K562 (cell line): ENCODE results near the gene AACS. TPM values are rescaled to one million over a fixed set of nuclear protein-coding genes. Genes with fewer than 3 reads are reported as not detected.
A peak's percentile ranks its signal among the peaks of the same experiment; 100 is the strongest.

Source experiments
- ATAC-seq: fragments of 200-7000 bp; cut with Tn5 transposase; 3 replicates; pipeline ENCODE4 v1.9.1; 2020; ENCODE audit warnings: moderate library complexity
- BruUV-seq: library from RNA; stranded (reverse); fragments of 400-500 nt; replicated peaks from 2 replicates; lab custom pipeline; 2021; lab: Mats Ljungman, UMichigan
- CTCF ChIA-PET: fragments of 300-600 bp; formaldehyde crosslinking; extraction: SDS; loops from one replicate; lab custom pipeline; 2021; ENCODE audit warnings: low intra/inter-chr PET ratio; lab: Yijun Ruan, JAX
- POLR2A ChIA-PET: fragments of 300-600, 350-650 bp; sonication (Branson Sonifier 250); formaldehyde crosslinking; extraction: SDS; loops from one replicate; lab custom pipeline; 2021; ENCODE audit warnings: antibody characterized with exemption, inconsistent platforms; lab: Yijun Ruan, JAX
- DNase-seq, 4 experiments: peaks; one replicate each; pipeline versions ENCODE4 v3.0.0 to v3.0.0-alpha.2; 2011 to 2018; ENCODE audit warnings: low spot score in 3 of 4, mixed read lengths in 3 of 4; ENCODE audit errors: extremely low read depth in 1 of 4
- FAIRE-seq: peaks from 2 replicates; lab custom pipeline; 2011; peaks lifted over from hg19 to GRCh38; lab: Jason Lieb, UNC
- H2AFZ ChIP-seq: 2 replicates; pipeline ENCODE4 v1.6.0; 2011; ENCODE audit warnings: low read depth, low read length, control low read depth, inconsistent platforms
- H3K27ac ChIP-seq: fragments of 200-600 bp; 3 replicates; pipeline ENCODE4 v1.8.0; 2011; ENCODE audit warnings: low read depth, mild to moderate bottlenecking, control low read depth, inconsistent platforms, low read length, moderate library complexity, mixed read lengths; ENCODE audit errors: extremely low read depth
- H3K27me3 ChIP-seq, 2 experiments: fragments of 300-600 bp in 1 of 2; 2 replicates in 1 of 2; 3 replicates in 1 of 2; pipeline versions ENCODE4 v1.6.0 to v1.8.0; 2011; ENCODE audit warnings: inconsistent platforms in 2 of 2, low read length in 2 of 2, mild to moderate bottlenecking in 1 of 2, mixed read lengths in 1 of 2, moderate library complexity in 1 of 2; ENCODE audit not compliant: control insufficient read depth in 2 of 2, insufficient read depth in 2 of 2
- H3K36me3 ChIP-seq: fragments of 300-600 bp; 3 replicates; pipeline ENCODE4 v1.8.0; 2011; ENCODE audit warnings: mild to moderate bottlenecking, low read length, inconsistent platforms; ENCODE audit not compliant: control insufficient read depth, insufficient read depth
- H3K4me1 ChIP-seq, 2 experiments: fragments of 200-600 bp in 1 of 2; replicated peaks in 1 of 2; 2 replicates in 1 of 2; 3 replicates in 1 of 2; pipeline versions ENCODE4 v1.5.1 to v1.8.0; 2011; ENCODE audit warnings: inconsistent platforms in 2 of 2, low read length in 2 of 2, mild to moderate bottlenecking in 1 of 2, mixed read lengths in 1 of 2, moderate library complexity in 1 of 2; ENCODE audit not compliant: control insufficient read depth in 2 of 2, insufficient read depth in 2 of 2
- H3K4me2 ChIP-seq: 2 replicates; pipeline ENCODE4 v1.6.1; 2011; ENCODE audit warnings: low read length, control low read depth, inconsistent platforms, mixed read lengths; ENCODE audit not compliant: insufficient read depth
- H3K4me3 ChIP-seq: fragments of 200-600 bp; sonication (generic), shearing (Covaris generic); 2 replicates; pipeline ENCODE4 v1.5.1; 2016; ENCODE audit warnings: control low read depth, inconsistent platforms
- H3K79me2 ChIP-seq: fragments of 200-600 bp; 3 replicates; pipeline ENCODE4 v1.8.0; 2011; ENCODE audit warnings: low read length, inconsistent platforms; ENCODE audit not compliant: control insufficient read depth, insufficient read depth
- H3K9ac ChIP-seq, 2 experiments: 2 replicates each; pipeline versions ENCODE4 v1.6.0 to v1.6.1; 2011; ENCODE audit warnings: low read depth in 2 of 2, low read length in 2 of 2, control low read depth in 1 of 2, inconsistent platforms in 1 of 2, mild to moderate bottlenecking in 1 of 2, mixed read lengths in 1 of 2; ENCODE audit not compliant: insufficient read depth in 1 of 2
- H3K9me1 ChIP-seq: one replicate; pipeline ENCODE4 v1.6.0; 2011; ENCODE audit warnings: inconsistent platforms, mild to moderate bottlenecking, low read length, moderate library complexity; ENCODE audit not compliant: control insufficient read depth, insufficient read depth
- H3K9me3 ChIP-seq: replicated peaks from 2 replicates; pipeline ENCODE4 v1.5.1; 2011; ENCODE audit warnings: low read depth, low read length, inconsistent platforms; ENCODE audit not compliant: control insufficient read depth, insufficient read depth
- H4K20me1 ChIP-seq: replicated peaks from 2 replicates; pipeline ENCODE4 v1.6.1; 2011; ENCODE audit warnings: low read length, inconsistent platforms, mixed read lengths; ENCODE audit not compliant: control insufficient read depth, insufficient read depth
- DEAF1 ChIP-seq: fragments of 450-650 bp; formaldehyde crosslinking; IDR thresholded peaks from 2 replicates; pipeline ENCODE4 v1.4.0; 2020; ENCODE audit warnings: mild to moderate bottlenecking, moderate library complexity
- EHMT2 ChIP-seq: fragments of 450-650 bp; IDR thresholded peaks from 2 replicates; pipeline ENCODE4 v1.6.1; 2018; ENCODE audit warnings: antibody characterized with exemption
- HDAC1 ChIP-seq, 2 experiments: fragments of 450-650 bp; IDR thresholded peaks; 2 replicates each; pipeline ENCODE4 v1.6.1; 2016 to 2017; ENCODE audit warnings: inconsistent platforms in 1 of 2, mild to moderate bottlenecking in 1 of 2, moderate library complexity in 1 of 2
- KDM1A ChIP-seq, 2 experiments: fragments of 450-650 bp; IDR thresholded peaks; 2 replicates each; pipeline ENCODE4 v1.6.1; 2016; ENCODE audit warnings: mild to moderate bottlenecking in 2 of 2
- NFIC ChIP-seq: fragments of 450-650 bp; IDR thresholded peaks from 2 replicates; pipeline ENCODE4 v1.6.1; 2017; ENCODE audit warnings: mild to moderate bottlenecking, inconsistent platforms
- PHF21A ChIP-seq: fragments of 450-650 bp; IDR thresholded peaks from 2 replicates; pipeline ENCODE4 v1.6.1; 2017; ENCODE audit warnings: low read depth, borderline replicate concordance
- POLR3A ChIP-seq: IDR thresholded peaks from 2 replicates; pipeline ENCODE4 v1.6.1; 2011; ENCODE audit warnings: borderline replicate concordance, mild to moderate bottlenecking, moderate library complexity; ENCODE audit not compliant: insufficient read length, insufficient read depth; ENCODE audit errors: extremely low read depth
- POU5F1 ChIP-seq: fragments of 150-350 bp; IDR thresholded peaks from 2 replicates; pipeline ENCODE4 v1.6.1; 2014; ENCODE audit warnings: borderline replicate concordance, low read length, low read depth, mild to moderate bottlenecking; ENCODE audit not compliant: partially characterized antibody
- RBFOX2 ChIP-seq: fragments of 200-400 bp; formaldehyde crosslinking; IDR thresholded peaks from 2 replicates; pipeline ENCODE4 v1.6.1; 2017; ENCODE audit warnings: low read depth, mild to moderate bottlenecking, low read length, moderate library complexity
- ZBTB9 ChIP-seq: fragments of 450-650 bp; formaldehyde crosslinking; IDR thresholded peaks from 2 replicates; pipeline ENCODE4 v1.4.0; 2020; ENCODE audit warnings: mild to moderate bottlenecking, moderate library complexity
- ZNF586 ChIP-seq: fragments of 450-650 bp; formaldehyde crosslinking; conservative IDR thresholded peaks from 2 replicates; pipeline ENCODE4 v1.4.0; 2020; ENCODE audit warnings: mild to moderate bottlenecking, moderate library complexity
- WGBS: fragments of 100-300 bp; shearing (Covaris generic); methylation state at CpG from one replicate; pipeline ENCODE4 v1.1.6; 2016; ENCODE audit warnings: low coverage, mixed read lengths; ENCODE audit not compliant: insufficient coverage; ENCODE audit errors: missing lambda C conversion rate; 5-methylcytosine and 5-hydroxymethylcytosine counted together
- in situ Hi-C: fragments of 300-500 bp; cut with MboI; formaldehyde crosslinking; loops from 4 replicates; pipeline ENCODE4 v1.15.0; 2018; ENCODE audit warnings: inconsistent platforms, mixed read lengths
- intact Hi-C: fragments of 100-400 bp; cut with micrococcal nuclease; formaldehyde crosslinking; loops from 2 replicates; pipeline ENCODE4 v1.14.2; 2022
- polyA plus RNA-seq, 8 experiments: library from polyadenylated mRNA; depleted of rRNA in 4 of 8; stranded (reverse) in 5 of 8; unstranded in 3 of 8; fragments of >200 nt; fragmentation: Nextera tagmentation in 2 of 8; fragmentation: Illumina TruSeq in 1 of 8; extraction: Ambion mirVana in 2 of 8; extraction: Trizol in 1 of 8; gene quantifications; 2 replicates each; pipeline versions ENCODE4 v1.2.1 to v1.2.3, GENCODE V29; 2011 to 2014; ENCODE audit warnings: inconsistent platforms in 1 of 8, missing spikeins in 1 of 8
- total RNA-seq, 7 experiments: library from RNA; depleted of rRNA in 6 of 7; stranded (reverse); fragments of >200 nt in 6 of 7; fragmentation: Illumina TruSeq in 2 of 7; extraction: Trizol in 2 of 7; gene quantifications; 2 replicates each; pipeline versions ENCODE4 v1.2.1 to v1.2.3, GENCODE V29; 2011 to 2021; ENCODE audit warnings: low replicate concordance in 1 of 7
- TF ChIP-seq, protein P1 (sequence below): sonication (generic); formaldehyde crosslinking; IDR thresholded peaks from 2 replicates; pipeline ENCODE4 v1.8.1; 2022; ENCODE audit warnings: missing genetic modification reagents

Gene AACS
- total and polyA plus RNA-seq, 9 of the 15 experiments (the other 6 are each of a cell fraction or from before 2014, with no cell fraction given) = 2.4 to 13.0 (median 6.0) TPM

- Histone ChIP-seq H3K4me2 (no peak overlapping the region), H3K9me3 (no peaks in the 10 kb centered on the region), H2AFZ (no peak overlapping the region), H4K20me1 (no peaks in the 10 kb centered on the region), H3K4me3 (no peak overlapping the region), H3K27ac (no peak overlapping the region), H3K27me3 (peaks cover 10 to 46% of the 10 kb centered on the region in 2 experiments; a peak in 4 of 5 replicates), H3K36me3 (no peaks in the 10 kb centered on the region), H3K4me1 (peaks cover 0 to 5% of the 10 kb centered on the region in 2 experiments; a peak in 2 of 5 replicates), H3K79me2 (no peaks in the 10 kb centered on the region), H3K9me1 (no peaks in the 10 kb centered on the region), H3K9ac (no peak overlapping the region)
- ATAC-seq (no peak; the same call in 2 of the 3 replicates), FAIRE-seq (no peak), DNase-seq (no peak)
- intact Hi-C loops = no loop called here
- 5% methylated on average over 12 of the region's 12 CpGs for WGBS
- BruUV-seq = no TSS peak
- TF ChIP-seq KDM1A (IDR thresholded peaks at IDR 0.05) = peak; percentile 74 to 82
- 0 out of 4 replicates have a peak, but pooled peaks of 1 of the 2 experiments have one; percentile 18 for TF ChIP-seq HDAC1 (IDR thresholded peaks at IDR 0.05)
- TF ChIP-seq RBFOX2 = no peak
- ChIA-PET POLR2A (interaction anchor here (0.6 to 1.5 kb wide), 3 partner anchors 9 to 77 kb away, joined by 3 to 5 read pairs (median 3); no protein-coding TSS in a partner anchor), CTCF (no interaction called here)
- in situ Hi-C loops = no loop called here
Observed at GRCh38 chr12:125163148-125163547, 97.9 kb downstream of the AACS start.

DNA sequence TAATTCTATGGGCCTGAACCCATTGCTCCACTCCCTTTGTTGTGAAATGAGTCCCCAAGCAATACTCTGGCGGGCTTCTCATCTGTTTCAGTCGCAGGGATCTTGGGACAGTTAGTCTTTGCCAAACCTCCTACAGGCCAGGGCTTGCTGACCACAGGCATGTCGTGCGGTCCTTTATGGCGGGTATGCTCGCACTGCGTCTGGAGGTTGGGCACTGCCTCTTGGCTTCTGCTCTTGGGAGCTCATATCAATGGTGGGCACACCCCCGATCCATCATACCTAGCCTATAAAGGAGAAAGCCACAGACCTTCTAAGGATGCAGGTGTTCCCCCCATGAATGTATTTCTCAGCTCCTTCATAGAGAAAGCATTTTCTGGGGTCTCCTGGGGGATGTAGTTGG lies 99.3 kb downstream of the AACS start:
- H3K9me3 ChIP-seq = no peaks in the 10 kb centered on the region
- FAIRE-seq (no peak), ATAC-seq (no peak), DNase-seq (no peak)
- CTCF ChIA-PET = no interaction called here
- H3K4me1 ChIP-seq = peaks cover 0 to 5% of the 10 kb centered on the region in 2 experiments; a peak in 2 of 5 replicates
- intact Hi-C loops (no loop called here), in situ Hi-C loops (no loop called here)
- H3K4me3 ChIP-seq = no peak overlapping the region
- H2AFZ ChIP-seq = no peak overlapping the region
- no TSS peak for BruUV-seq
- H3K9ac ChIP-seq = no peak overlapping the region
- H3K27me3 ChIP-seq = peaks cover 15 to 54% of the 10 kb centered on the region in 2 experiments; a peak in 4 of 5 replicates
- H3K4me2 ChIP-seq = no peak overlapping the region
- H3K79me2 ChIP-seq = no peaks in the 10 kb centered on the region
- no peak overlapping the region for H3K27ac ChIP-seq
- no peaks in the 10 kb centered on the region; the same call in 1 of the 2 replicates for H4K20me1 ChIP-seq
- POLR2A ChIA-PET = interaction anchor here (0.8 to 1.4 kb wide), 2 partner anchors 130 to 251 kb away, joined by 3 to 4 read pairs; partner anchors contain the start of gene UBC
- 0% methylated on average over 8 of the region's 8 CpGs for WGBS
- H3K36me3 ChIP-seq = no peaks in the 10 kb centered on the region
- H3K9me1 ChIP-seq = no peaks in the 10 kb centered on the region
- no peak for TF ChIP-seq EHMT2
- no peak for TF ChIP-seq ZBTB9 (CRISPR knock-in tag)
- TF ChIP-seq NFIC = no peak
- no peak for TF ChIP-seq PHF21A
- no peak for TF ChIP-seq POLR3A
- TF ChIP-seq, protein P1, sequence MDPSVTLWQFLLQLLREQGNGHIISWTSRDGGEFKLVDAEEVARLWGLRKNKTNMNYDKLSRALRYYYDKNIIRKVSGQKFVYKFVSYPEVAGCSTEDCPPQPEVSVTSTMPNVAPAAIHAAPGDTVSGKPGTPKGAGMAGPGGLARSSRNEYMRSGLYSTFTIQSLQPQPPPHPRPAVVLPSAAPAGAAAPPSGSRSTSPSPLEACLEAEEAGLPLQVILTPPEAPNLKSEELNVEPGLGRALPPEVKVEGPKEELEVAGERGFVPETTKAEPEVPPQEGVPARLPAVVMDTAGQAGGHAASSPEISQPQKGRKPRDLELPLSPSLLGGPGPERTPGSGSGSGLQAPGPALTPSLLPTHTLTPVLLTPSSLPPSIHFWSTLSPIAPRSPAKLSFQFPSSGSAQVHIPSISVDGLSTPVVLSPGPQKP (CRISPR knock-in tag) = no peak
- TF ChIP-seq ZNF586 (CRISPR knock-in tag) = no peak
- TF ChIP-seq POU5F1 = no peak
- TF ChIP-seq DEAF1 (CRISPR knock-in tag) = no peak
